H9 (cell line): Measurements from ENCODE around the gene NSMCE4A. TPM values are rescaled to one million over a fixed set of nuclear protein-coding genes. Genes with fewer than 3 reads are reported as not detected.
A peak's percentile ranks its signal among the peaks of the same experiment; 100 is the strongest.
"Not testable (repeated sequence)": the region's sequence is repeated elsewhere in the genome, so short reads cannot be mapped to it uniquely, and the experiment has no call there.

Experiments used
- DNase-seq: peaks from one replicate; pipeline ENCODE4 v3.0.0-alpha.2; 2017
- H2AFZ ChIP-seq: one replicate; pipeline ENCODE4 v1.6.1; 2013; ENCODE audit warnings: mild to moderate bottlenecking, low read length, control low read depth, moderate library complexity
- H2AK5ac ChIP-seq: 2 replicates; pipeline ENCODE4 v1.6.1; 2013; ENCODE audit warnings: low read length, control low read depth, mixed read lengths; ENCODE audit not compliant: insufficient read length
- H2BK120ac ChIP-seq: one replicate; pipeline ENCODE4 v1.6.1; 2013; ENCODE audit warnings: low read depth, mild to moderate bottlenecking, low read length, control low read depth, inconsistent platforms; ENCODE audit not compliant: poor library complexity, severe bottlenecking
- H2BK12ac ChIP-seq: 2 replicates; pipeline ENCODE4 v1.6.1; 2013; ENCODE audit warnings: low read length, control low read depth, mixed read lengths, low read depth; ENCODE audit not compliant: insufficient read length
- H2BK15ac ChIP-seq: 2 replicates; pipeline ENCODE4 v1.6.1; 2013; ENCODE audit warnings: low read depth, low read length, control low read depth
- H2BK20ac ChIP-seq: one replicate; pipeline ENCODE4 v1.6.1; 2013; ENCODE audit warnings: low read depth, mild to moderate bottlenecking, low read length, control low read depth, inconsistent platforms; ENCODE audit not compliant: poor library complexity, severe bottlenecking
- H2BK5ac ChIP-seq: 2 replicates; pipeline ENCODE4 v1.6.1; 2013; ENCODE audit warnings: low read length, control low read depth, mixed read lengths; ENCODE audit not compliant: insufficient read length
- H3K14ac ChIP-seq: 2 replicates; pipeline ENCODE4 v1.6.1; 2013; ENCODE audit warnings: low read length, control low read depth; ENCODE audit not compliant: insufficient read depth
- H3K18ac ChIP-seq: 2 replicates; pipeline ENCODE4 v1.6.1; 2013; ENCODE audit warnings: low read depth, mild to moderate bottlenecking, mixed read lengths, low read length, control low read depth; ENCODE audit not compliant: insufficient read length
- H3K23ac ChIP-seq: 2 replicates; pipeline ENCODE4 v1.6.1; 2013; ENCODE audit warnings: low read length, control low read depth, mixed read lengths, low read depth; ENCODE audit not compliant: insufficient read length
- H3K23me2 ChIP-seq: 2 replicates; pipeline ENCODE4 v1.6.1; 2013; ENCODE audit warnings: low read depth, mild to moderate bottlenecking, mixed read lengths, low read length, control low read depth; ENCODE audit not compliant: insufficient read length, poor library complexity, severe bottlenecking
- H3K27ac ChIP-seq: 2 replicates; pipeline ENCODE4 v1.5.1; 2013; ENCODE audit warnings: low read length, control low read depth, mixed read lengths, low read depth; ENCODE audit not compliant: insufficient read length
- H3K27me3 ChIP-seq: 2 replicates; pipeline ENCODE4 v1.6.1; 2013; ENCODE audit warnings: low read length, control low read depth, inconsistent platforms; ENCODE audit not compliant: insufficient read depth
- H3K4ac ChIP-seq: 2 replicates; pipeline ENCODE4 v1.6.1; 2013; ENCODE audit warnings: low read depth, mild to moderate bottlenecking, control low read depth, inconsistent platforms, low read length, moderate library complexity
- H3K4me1 ChIP-seq: 2 replicates; pipeline ENCODE4 v1.6.1; 2013; ENCODE audit warnings: low read length, control low read depth, inconsistent platforms; ENCODE audit not compliant: insufficient read depth
- H3K4me2 ChIP-seq: 2 replicates; pipeline ENCODE4 v1.6.1; 2013; ENCODE audit warnings: low read length, control low read depth, mixed read lengths; ENCODE audit not compliant: insufficient read length, insufficient read depth
- H3K56ac ChIP-seq: 2 replicates; pipeline ENCODE4 v1.6.1; 2013; ENCODE audit warnings: low read depth, mild to moderate bottlenecking, mixed read lengths, low read length, control low read depth; ENCODE audit not compliant: insufficient read length
- H3K79me1 ChIP-seq: 2 replicates; pipeline ENCODE4 v1.6.1; 2013; ENCODE audit warnings: low read depth, mild to moderate bottlenecking, moderate library complexity, low read length, control low read depth, inconsistent platforms; ENCODE audit not compliant: insufficient read depth, poor library complexity, severe bottlenecking
- H3K79me2 ChIP-seq: 2 replicates; pipeline ENCODE4 v1.6.1; 2013; ENCODE audit warnings: low read length, control low read depth, inconsistent platforms; ENCODE audit not compliant: insufficient read depth
- H3K9ac ChIP-seq: 2 replicates; pipeline ENCODE4 v1.6.1; 2013; ENCODE audit warnings: low read length, control low read depth, mixed read lengths; ENCODE audit not compliant: insufficient read length; ENCODE audit errors: extremely low read depth
- H3K9me3 ChIP-seq: one replicate; pipeline ENCODE4 v1.6.1; 2013; ENCODE audit warnings: low read depth, low read length, inconsistent platforms; ENCODE audit not compliant: control insufficient read depth
- H3T11ph ChIP-seq: one replicate; pipeline ENCODE4 v1.6.1; 2013; ENCODE audit warnings: mild to moderate bottlenecking, low read length, control low read depth, inconsistent platforms
- H4K20me1 ChIP-seq: one replicate; pipeline ENCODE4 v1.6.1; 2013; ENCODE audit not compliant: control insufficient read depth, insufficient read length, insufficient read depth
- H4K5ac ChIP-seq: 2 replicates; pipeline ENCODE4 v1.6.1; 2013; ENCODE audit warnings: low read depth, mild to moderate bottlenecking, mixed read lengths, low read length, control low read depth; ENCODE audit not compliant: insufficient read length
- H4K8ac ChIP-seq: replicated peaks from 2 replicates; pipeline ENCODE4 v1.6.1; 2013; ENCODE audit warnings: low read length, control low read depth, mixed read lengths, low read depth; ENCODE audit not compliant: insufficient read length
- H4K91ac ChIP-seq: 2 replicates; pipeline ENCODE4 v1.6.1; 2013; ENCODE audit warnings: low read depth, mild to moderate bottlenecking, moderate library complexity, mixed read lengths, low read length, control low read depth; ENCODE audit not compliant: insufficient read length
- H3K27ac Mint-ChIP-seq, 3 experiments: 2 replicates in 2 of 3; 3 replicates in 1 of 3; pipeline ENCODE4 v1.8.0; 2020 to 2021; ENCODE audit warnings: mixed read lengths in 3 of 3, mild to moderate bottlenecking in 1 of 3, moderate library complexity in 1 of 3
- H3K27me3 Mint-ChIP-seq: 2 replicates; pipeline ENCODE4 v1.8.0; 2021; ENCODE audit warnings: low read depth, mild to moderate bottlenecking, moderate library complexity, mixed read lengths
- H3K36me3 Mint-ChIP-seq, 3 experiments: 2 replicates in 2 of 3; 3 replicates in 1 of 3; pipeline ENCODE4 v1.8.0; 2020 to 2021; ENCODE audit warnings: low read depth in 3 of 3, mixed read lengths in 3 of 3; ENCODE audit not compliant: insufficient read depth in 1 of 3
- H3K4me1 Mint-ChIP-seq, 2 experiments: 2 replicates each; pipeline ENCODE4 v1.8.0; 2020; ENCODE audit warnings: mixed read lengths in 2 of 2
- H3K4me3 Mint-ChIP-seq, 2 experiments: 2 replicates in 1 of 2; 3 replicates in 1 of 2; pipeline ENCODE4 v1.8.0; 2020 to 2021; ENCODE audit warnings: mild to moderate bottlenecking in 2 of 2, mixed read lengths in 2 of 2, moderate library complexity in 1 of 2
- H3K9me3 Mint-ChIP-seq, 2 experiments: 2 replicates in 1 of 2; 3 replicates in 1 of 2; pipeline ENCODE4 v1.8.0; 2020; ENCODE audit warnings: mild to moderate bottlenecking in 2 of 2, mixed read lengths in 2 of 2, moderate library complexity in 1 of 2
- CTCF ChIP-seq: fragments of 200-600 bp; sonication (generic); conservative IDR thresholded peaks from 3 replicates; pipeline ENCODE4 v1.8.0; 2021; ENCODE audit warnings: antibody characterized with exemption, mild to moderate bottlenecking
- WGBS: extraction: QIAGEN DNeasy Blood & Tissue Kit; methylation state at CpG from one replicate; pipeline ENCODE4 v1.1.7; 2013; ENCODE audit warnings: missing lambda C conversion rate, low lambda C conversion rate, mixed read lengths; ENCODE audit not compliant: insufficient read length; ENCODE audit errors: extremely low coverage; 5-methylcytosine and 5-hydroxymethylcytosine counted together
- total RNA-seq: library from RNA; stranded (reverse); gene quantifications from 2 replicates; pipeline ENCODE4 v1.2.1, GENCODE V29; 2021

The NSMCE4A gene
- total RNA-seq, 1 experiment from 2014 or later: 59.0 TPM

- Histone ChIP-seq H3K79me1 (no peaks in the 10 kb centered on the region), H2BK20ac (no peak overlapping the region), H2BK5ac (no peak overlapping the region), H4K20me1 (no peaks in the 10 kb centered on the region), H3K4me1 (no peaks in the 10 kb centered on the region; the same call in 1 of the 2 replicates), H3K14ac (peak overlapping the region; percentile 87; the same call in 1 of the 2 replicates), H4K91ac (no peak overlapping the region), H2BK12ac (no peak overlapping the region), H3K18ac (peak overlapping the region; percentile 72), H3K9me3 (peaks cover 18% of the 10 kb centered on the region), H3K27me3 (no peaks in the 10 kb centered on the region), H4K5ac (no peak overlapping the region), H3K9ac (peak overlapping the region; percentile 74), H2AFZ (no peak overlapping the region), H3K79me2 (peaks cover 2% of the 10 kb centered on the region; the same call in 1 of the 2 replicates), H2BK120ac (no peak overlapping the region), H3K4ac (no peak overlapping the region), H2AK5ac (no peak overlapping the region), H4K8ac (no peak overlapping the region), H3K56ac (no peak overlapping the region), H2BK15ac (no peak overlapping the region), H3K23ac (no peak overlapping the region), H3K4me2 (peak overlapping the region; percentile 97), H3K23me2 (peaks cover 6% of the 10 kb centered on the region), H3T11ph (no peak overlapping the region), H3K27ac (no peak overlapping the region)
- TF ChIP-seq CTCF: no peak
- DNase-seq: no peak
- Mint-ChIP-seq H3K9me3 (peaks cover 20 to 29% of the 10 kb centered on the region in 2 experiments), H3K36me3 (peaks cover 28 to 59% (median 54%) of the 10 kb centered on the region in 3 experiments), H3K4me3 (peak overlapping the region; percentile 81 to 88), H3K27ac (no peak overlapping the region), H3K27me3 (peaks cover 5% of the 10 kb centered on the region), H3K4me1 (peaks cover 11 to 15% of the 10 kb centered on the region in 2 experiments)
- WGBS: no CpG with 5 or more reads among the region's 21 CpGs
Measured at GRCh38 chr10:121974019-121974534, 940 bp downstream of the NSMCE4A start.

GRCh38 chr10:121969086-121969485, 5.9 kb downstream of the NSMCE4A start:
- Mint-ChIP-seq H3K4me1 (peaks cover 10 to 14% of the 10 kb centered on the region in 2 experiments), H3K36me3 (peaks cover 31 to 65% (median 64%) of the 10 kb centered on the region in 3 experiments)
- H3K14ac ChIP-seq, H3K27ac Mint-ChIP-seq, H2AK5ac ChIP-seq, H3K79me1 ChIP-seq, DNase-seq, H2BK120ac ChIP-seq, H3K23me2 ChIP-seq, H3K56ac ChIP-seq, H3K9me3 ChIP-seq, H4K8ac ChIP-seq, H3K4ac ChIP-seq, H3K23ac ChIP-seq, H3K9ac ChIP-seq, H3K4me1 ChIP-seq, H2BK12ac ChIP-seq, H2BK5ac ChIP-seq, H2BK20ac ChIP-seq, H3K9me3 Mint-ChIP-seq, H2BK15ac ChIP-seq, H2AFZ ChIP-seq, H4K91ac ChIP-seq, H3K27ac ChIP-seq, H3K4me3 Mint-ChIP-seq, H3K27me3 Mint-ChIP-seq, H3K27me3 ChIP-seq, H3K79me2 ChIP-seq, H4K5ac ChIP-seq, H4K20me1 ChIP-seq, H3K4me2 ChIP-seq, H3K18ac ChIP-seq, H3T11ph ChIP-seq: not testable (repeated sequence)
- no CpG with 5 or more reads among the region's 8 CpGs for WGBS
